ENCODE measurements around the gene SLC25A21.

GRCh38 chr14:36944307-36945010, 227.9 kb downstream of the SLC25A21 start:
- TF ChIP-seq POLR2A (IDR thresholded peaks at IDR 0.05; ENCODE audit: low read length) (no peak), GATA1 (IDR thresholded peaks at IDR 0.05; ENCODE audit: low read depth, low read length) (no peak)
